Astrocyte of the spinal cord (primary cell): ENCODE measurements around the gene TRAFD1.
"Not testable (repeated sequence)": the region's sequence is repeated elsewhere in the genome, so short reads cannot be mapped to it uniquely, and the experiment has no call there.

ENCODE experiments used
- DNase-seq: peaks from one replicate; pipeline ENCODE4 v3.0.0; 2011; ENCODE audit warnings: low read depth, low spot score
- H3K4me3 ChIP-seq: 2 replicates; pipeline ENCODE4 v1.5.1; 2011; ENCODE audit warnings: low read depth, mild to moderate bottlenecking, low read length, moderate library complexity
- in situ Hi-C: cut with HindIII; loops from 2 replicates; pipeline ENCODE4 v1.10.0; 2017; ENCODE audit warnings: low sequenced_read_pairs
- TF ChIP-seq, protein P1 (sequence below): IDR thresholded peaks from 2 replicates; pipeline ENCODE4 v1.5.1; 2012; ENCODE audit warnings: low read depth, mild to moderate bottlenecking, low read length, inconsistent platforms

Gene TRAFD1

DNA sequence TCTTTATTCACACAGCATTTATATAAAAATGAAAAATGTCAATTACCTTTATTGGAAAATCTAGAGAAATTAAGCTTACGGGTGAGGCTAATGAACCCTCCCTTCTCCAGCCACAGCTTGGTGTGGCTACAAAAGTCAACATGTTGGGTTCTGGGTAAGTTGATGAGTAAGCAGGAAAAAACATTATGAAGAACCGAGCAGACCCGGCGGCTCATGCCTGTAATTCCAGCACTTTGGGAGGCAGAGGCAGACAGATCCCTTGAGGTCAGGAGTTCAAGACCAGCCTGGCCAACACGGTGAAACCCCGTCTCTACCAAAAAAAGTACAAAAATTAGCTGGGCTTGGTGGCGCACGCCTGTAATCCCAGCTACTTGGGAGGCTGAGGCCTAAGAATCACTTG, 27.7 kb upstream of the TRAFD1 start:
- no peak overlapping the region for H3K4me3 ChIP-seq
- in situ Hi-C loops, result no loop called here
- DNase-seq, result peak; percentile 18
- TF ChIP-seq, protein P1, sequence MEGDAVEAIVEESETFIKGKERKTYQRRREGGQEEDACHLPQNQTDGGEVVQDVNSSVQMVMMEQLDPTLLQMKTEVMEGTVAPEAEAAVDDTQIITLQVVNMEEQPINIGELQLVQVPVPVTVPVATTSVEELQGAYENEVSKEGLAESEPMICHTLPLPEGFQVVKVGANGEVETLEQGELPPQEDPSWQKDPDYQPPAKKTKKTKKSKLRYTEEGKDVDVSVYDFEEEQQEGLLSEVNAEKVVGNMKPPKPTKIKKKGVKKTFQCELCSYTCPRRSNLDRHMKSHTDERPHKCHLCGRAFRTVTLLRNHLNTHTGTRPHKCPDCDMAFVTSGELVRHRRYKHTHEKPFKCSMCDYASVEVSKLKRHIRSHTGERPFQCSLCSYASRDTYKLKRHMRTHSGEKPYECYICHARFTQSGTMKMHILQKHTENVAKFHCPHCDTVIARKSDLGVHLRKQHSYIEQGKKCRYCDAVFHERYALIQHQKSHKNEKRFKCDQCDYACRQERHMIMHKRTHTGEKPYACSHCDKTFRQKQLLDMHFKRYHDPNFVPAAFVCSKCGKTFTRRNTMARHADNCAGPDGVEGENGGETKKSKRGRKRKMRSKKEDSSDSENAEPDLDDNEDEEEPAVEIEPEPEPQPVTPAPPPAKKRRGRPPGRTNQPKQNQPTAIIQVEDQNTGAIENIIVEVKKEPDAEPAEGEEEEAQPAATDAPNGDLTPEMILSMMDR, result no peak

DNA sequence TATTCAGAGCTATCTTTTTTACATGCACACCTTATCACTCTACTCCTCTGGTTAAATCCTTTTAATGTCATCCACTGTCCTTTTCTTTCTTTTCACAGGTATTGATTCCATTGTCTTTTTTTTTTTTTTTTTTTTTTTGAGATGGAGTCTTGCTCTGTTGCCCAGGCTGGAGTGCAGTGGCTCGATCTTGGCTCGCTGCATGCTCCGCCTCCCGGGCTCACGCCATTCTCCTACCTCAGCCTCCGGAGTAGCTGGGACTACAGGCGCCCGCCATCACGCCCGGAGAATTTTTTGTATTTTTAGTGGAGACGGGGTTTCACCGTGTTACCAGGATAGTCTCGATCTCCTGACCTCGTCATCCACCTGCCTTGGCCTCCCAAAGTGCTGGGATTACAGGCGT, 24.9 kb upstream of the TRAFD1 start:
- H3K4me3 ChIP-seq, DNase-seq, in situ Hi-C loops: not testable (repeated sequence)

DNA sequence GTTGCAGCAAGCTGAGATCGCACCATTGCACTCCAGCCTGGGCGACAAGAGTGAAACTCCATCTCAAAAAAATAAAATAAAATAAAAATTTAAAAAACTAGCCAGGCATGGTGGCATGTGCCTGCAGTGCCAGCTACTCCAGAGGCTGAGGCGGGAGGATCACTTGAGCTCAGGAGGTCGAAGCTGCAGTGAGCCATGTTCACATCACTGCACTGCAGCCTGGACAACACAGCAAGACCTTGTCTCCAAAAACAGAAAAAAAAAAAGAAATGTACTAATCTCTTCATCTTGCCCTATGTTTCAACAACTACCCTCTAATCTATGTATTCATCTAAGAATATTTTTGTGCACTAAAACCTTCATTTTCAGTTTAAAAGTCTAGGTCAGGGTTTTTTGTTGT, 23.2 kb upstream of the TRAFD1 start:
- no peak for DNase-seq
- TF ChIP-seq, protein P1, result no peak
- no peak overlapping the region for H3K4me3 ChIP-seq
- in situ Hi-C loops, result no loop called here

DNA sequence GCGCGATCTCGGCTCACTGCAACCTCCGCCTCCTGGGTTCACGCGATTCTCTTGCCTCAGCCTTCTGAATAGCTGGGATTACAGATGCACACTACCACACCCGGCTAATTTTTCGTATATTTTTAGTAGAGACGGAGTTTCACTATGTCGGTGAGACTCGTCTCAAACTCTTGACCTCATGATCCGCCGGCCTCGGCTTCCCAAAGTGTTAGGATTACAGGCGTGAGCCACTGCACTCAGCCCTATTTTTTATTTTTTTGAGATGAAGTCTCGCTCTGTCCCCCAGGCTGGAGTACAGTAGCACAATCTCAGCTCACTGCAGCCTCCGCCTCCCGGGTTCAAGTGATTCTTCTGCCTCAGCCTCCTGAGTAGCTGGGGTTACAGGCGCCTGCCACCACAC, 22.6 kb upstream of the TRAFD1 start:
- H3K4me3 ChIP-seq, in situ Hi-C loops, DNase-seq: not testable (repeated sequence)

DNA sequence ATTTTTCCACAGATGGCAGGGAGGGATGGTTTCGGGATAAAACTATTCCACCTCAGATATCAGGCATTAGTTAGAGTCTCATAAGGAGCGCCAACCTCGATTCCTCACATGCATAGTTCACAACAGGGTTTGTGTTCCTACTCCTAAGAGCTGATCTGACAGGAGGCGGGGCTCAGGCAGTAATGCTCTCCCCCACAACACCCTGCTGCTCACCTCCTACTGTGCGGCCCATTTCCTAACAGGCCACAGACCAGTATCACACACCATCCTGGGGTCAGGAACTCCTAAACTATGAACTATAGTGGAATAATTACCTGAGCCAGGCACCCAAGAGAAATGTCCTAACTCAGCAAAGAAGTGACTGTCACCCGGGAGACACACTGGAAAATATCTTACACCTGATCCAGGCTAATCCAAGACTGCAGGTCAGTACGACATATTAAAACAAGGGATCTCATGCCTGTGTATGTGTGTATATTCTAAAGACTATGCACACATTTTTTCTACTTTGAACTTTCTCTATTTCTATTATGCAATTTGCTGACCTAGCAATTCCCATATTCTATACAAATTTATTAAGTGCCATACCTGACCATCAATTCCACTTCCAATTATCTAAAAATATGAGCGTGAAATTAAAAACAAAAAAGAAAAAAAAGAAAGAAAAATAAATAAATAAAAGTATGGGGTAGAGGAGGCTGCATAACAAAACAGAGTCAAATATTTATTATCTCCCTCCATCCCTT, 21.4 kb upstream of the TRAFD1 start:
- in situ Hi-C loops, result no loop called here
- no peak overlapping the region for H3K4me3 ChIP-seq
- DNase-seq, result no peak
- TF ChIP-seq, protein P1, result no peak

DNA sequence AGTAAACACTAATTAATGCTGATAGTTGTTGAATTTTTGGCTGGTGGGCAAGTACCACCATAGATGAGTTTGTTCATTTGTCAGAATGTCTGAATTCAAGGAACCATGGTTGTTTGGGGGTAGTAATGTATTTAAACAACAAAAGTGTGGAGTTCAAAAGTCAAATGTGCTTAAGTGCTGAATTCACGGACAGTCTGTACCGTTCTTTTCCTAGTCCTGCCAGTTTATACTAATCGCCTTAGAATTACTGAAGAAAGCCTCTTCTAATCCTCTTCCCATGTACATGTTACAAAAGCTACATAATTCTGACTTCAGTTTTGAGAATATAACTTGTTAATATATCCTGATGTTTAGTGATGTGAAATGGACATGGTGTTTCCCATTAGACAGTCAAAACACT, 19.5 kb upstream of the TRAFD1 start:
- TF ChIP-seq, protein P1, result no peak
- no peak for DNase-seq
- in situ Hi-C loops, result no loop called here
- no peak overlapping the region for H3K4me3 ChIP-seq

GRCh38 chr12:112107306-112108201, 17.8 kb upstream of the TRAFD1 start:
- TF ChIP-seq, protein P1, result no peak
- H3K4me3 ChIP-seq, result peak overlapping the region; percentile 95
- in situ Hi-C loops, result no loop called here
- DNase-seq, result no peak
